GM12872 (cell line): ENCODE data around the gene IGSF23.

Source experiments
- CTCF ChIP-seq: IDR thresholded peaks from 3 replicates; pipeline ENCODE4 v1.5.1; 2011; ENCODE audit warnings: low read depth, mild to moderate bottlenecking, low read length, moderate library complexity; ENCODE audit not compliant: insufficient read depth

The IGSF23 gene

GRCh38 chr19:44681992-44682790 lies 68.8 kb downstream of the IGSF23 start:
- no peak for TF ChIP-seq CTCF

- TF ChIP-seq CTCF = no peak
Observed at GRCh38 chr19:44682807-44683206, 69.4 kb downstream of the IGSF23 start.

- TF ChIP-seq CTCF = no peak
Observed at GRCh38 chr19:44683434-44684210, 70.3 kb downstream of the IGSF23 start.

- no peak for TF ChIP-seq CTCF
Observed at GRCh38 chr19:44684892-44685863, 71.8 kb downstream of the IGSF23 start.

GRCh38 chr19:44685877-44686276 lies 72.5 kb downstream of the IGSF23 start:
- no peak for TF ChIP-seq CTCF
